PC-3 (cell line): Measurements from ENCODE around the gene SLC44A1.

Source experiments
- EZH2phosphoT487 ChIP-seq: fragments of 300-600 bp; sonication (generic); IDR thresholded peaks from 2 replicates; pipeline ENCODE4 v1.6.1; 2018; ENCODE audit warnings: mild to moderate bottlenecking, antibody characterized with exemption, low read length, borderline replicate concordance
- TF ChIP-seq, protein P1 (sequence below): fragments of 300-600 bp; sonication (generic); conservative IDR thresholded peaks from 2 replicates; pipeline ENCODE4 v1.5.1; 2017; ENCODE audit warnings: antibody characterized with exemption, low read depth, mild to moderate bottlenecking, low read length

DNA sequence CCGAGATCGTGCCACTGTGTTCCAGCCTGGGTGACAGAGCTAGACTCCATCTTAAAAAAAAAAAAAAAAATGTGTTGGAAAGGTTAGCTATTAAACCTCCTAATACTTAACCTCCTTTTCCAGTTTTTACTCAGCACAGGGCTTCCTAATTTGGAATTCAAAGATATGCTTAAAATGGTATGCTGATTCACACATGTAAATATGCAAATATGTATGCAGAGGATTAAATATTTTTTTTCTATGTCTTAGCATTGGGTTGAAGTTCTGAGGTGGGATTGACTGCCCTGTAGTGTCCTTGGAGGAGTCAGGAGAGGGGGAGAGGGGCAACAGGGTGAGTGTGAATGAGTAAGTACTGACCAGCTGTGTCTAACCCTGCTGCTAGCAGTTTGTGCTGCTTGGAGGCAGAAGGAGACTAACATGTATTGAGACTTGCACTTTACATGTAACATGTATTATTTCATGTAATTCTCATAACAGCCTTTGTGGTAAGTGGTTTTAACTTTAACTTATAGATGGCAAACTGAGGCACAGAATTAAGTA is 63.2 kb downstream of the SLC44A1 start:
- TF ChIP-seq, protein P1, sequence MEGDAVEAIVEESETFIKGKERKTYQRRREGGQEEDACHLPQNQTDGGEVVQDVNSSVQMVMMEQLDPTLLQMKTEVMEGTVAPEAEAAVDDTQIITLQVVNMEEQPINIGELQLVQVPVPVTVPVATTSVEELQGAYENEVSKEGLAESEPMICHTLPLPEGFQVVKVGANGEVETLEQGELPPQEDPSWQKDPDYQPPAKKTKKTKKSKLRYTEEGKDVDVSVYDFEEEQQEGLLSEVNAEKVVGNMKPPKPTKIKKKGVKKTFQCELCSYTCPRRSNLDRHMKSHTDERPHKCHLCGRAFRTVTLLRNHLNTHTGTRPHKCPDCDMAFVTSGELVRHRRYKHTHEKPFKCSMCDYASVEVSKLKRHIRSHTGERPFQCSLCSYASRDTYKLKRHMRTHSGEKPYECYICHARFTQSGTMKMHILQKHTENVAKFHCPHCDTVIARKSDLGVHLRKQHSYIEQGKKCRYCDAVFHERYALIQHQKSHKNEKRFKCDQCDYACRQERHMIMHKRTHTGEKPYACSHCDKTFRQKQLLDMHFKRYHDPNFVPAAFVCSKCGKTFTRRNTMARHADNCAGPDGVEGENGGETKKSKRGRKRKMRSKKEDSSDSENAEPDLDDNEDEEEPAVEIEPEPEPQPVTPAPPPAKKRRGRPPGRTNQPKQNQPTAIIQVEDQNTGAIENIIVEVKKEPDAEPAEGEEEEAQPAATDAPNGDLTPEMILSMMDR: no peak
- no peak for TF ChIP-seq EZH2phosphoT487
